ENCODE measurements around the gene ERG. TPM values are rescaled to one million over a fixed set of nuclear protein-coding genes. Genes with fewer than 3 reads are reported as not detected.
A peak's percentile ranks its signal among the peaks of the same experiment; 100 is the strongest.

Gene ERG
- total RNA-seq, 1 experiment from 2014 or later, result 4.5 TPM

GRCh38 chr21:38355992-38356781 lies 142.1 kb downstream of the ERG start:
- H3K27me3 Mint-ChIP-seq (ENCODE audit: low read depth), result peaks cover 18% of the 10 kb centered on the region
- no peak overlapping the region for H3K4me3 Mint-ChIP-seq
- DNase-seq (ENCODE audit: low spot score), result peak; percentile 90
- no peak overlapping the region for H3K27ac Mint-ChIP-seq
- H3K9me3 Mint-ChIP-seq, result peaks cover 19% of the 10 kb centered on the region
- POLR2A ChIA-PET, result no interaction called here
- TF ChIP-seq CTCF (IDR thresholded peaks at IDR 0.05) (peak; percentile 86), ZNF263 (CRISPR knock-in tag; IDR thresholded peaks at IDR 0.05; ENCODE audit: low read depth) (peak; percentile 72; the same call in 1 of the 2 replicates), NR3C1 (CRISPR knock-in tag; conservative IDR thresholded peaks at IDR 0.05; ENCODE audit: low read depth) (no peak), AR (CRISPR knock-in tag; IDR thresholded peaks at IDR 0.05) (no peak), ZMAT4 (CRISPR knock-in tag; IDR thresholded peaks at IDR 0.05) (no peak), FOXJ3 (CRISPR knock-in tag; IDR thresholded peaks at IDR 0.05; ENCODE audit: borderline replicate concordance) (no peak), GRHL2 (CRISPR knock-in tag; IDR thresholded peaks at IDR 0.05; ENCODE audit: insufficient replicate concordance, severe bottlenecking) (no peak), ETV6 (CRISPR knock-in tag; IDR thresholded peaks at IDR 0.05) (0 out of 2 replicates have a peak, but pooled peaks have one; percentile 6), NR1H2 (CRISPR knock-in tag; IDR thresholded peaks at IDR 0.05) (no peak), NFE2L1 (CRISPR knock-in tag; IDR thresholded peaks at IDR 0.05) (peak; percentile 45; the same call in 1 of the 2 replicates)
- CTCF ChIA-PET, result interaction anchor here (0.6 to 4.1 kb wide), 17 partner anchors 15 to 673 kb away, joined by 3 to 55 read pairs (median 3); no protein-coding TSS in a partner anchor
- peak; percentile 78 for ATAC-seq
- no peaks in the 10 kb centered on the region for H3K36me3 Mint-ChIP-seq
- peaks cover 23% of the 10 kb centered on the region for H3K4me1 Mint-ChIP-seq

GRCh38 chr21:38355353-38355752 lies 142.9 kb downstream of the ERG start:
- Mint-ChIP-seq H3K4me3 (no peak overlapping the region), H3K27ac (no peak overlapping the region), H3K4me1 (peaks cover 30% of the 10 kb centered on the region), H3K27me3 (ENCODE audit: low read depth) (peaks cover 25% of the 10 kb centered on the region), H3K9me3 (peaks cover 19% of the 10 kb centered on the region), H3K36me3 (no peaks in the 10 kb centered on the region)
- no peak for ATAC-seq
- ChIA-PET POLR2A (no interaction called here), CTCF (interaction anchor here (1.0 to 4.1 kb wide), 9 partner anchors 84 to 597 kb away, joined by 3 to 55 read pairs (median 3); no protein-coding TSS in a partner anchor)
- no peak for DNase-seq (ENCODE audit: low spot score)
- no peak for TF ChIP-seq GABPB1 (CRISPR knock-in tag; IDR thresholded peaks at IDR 0.05)
- TF ChIP-seq RELA (CRISPR knock-in tag; IDR thresholded peaks at IDR 0.05; ENCODE audit: borderline replicate concordance), result no peak
- no peak for TF ChIP-seq ZNF532 (CRISPR knock-in tag; IDR thresholded peaks at IDR 0.05; ENCODE audit: borderline replicate concordance)
- no peak for TF ChIP-seq FOXP1 (CRISPR knock-in tag; IDR thresholded peaks at IDR 0.05; ENCODE audit: borderline replicate concordance)
- no peak for TF ChIP-seq AFF4 (CRISPR knock-in tag; IDR thresholded peaks at IDR 0.05; ENCODE audit: borderline replicate concordance)
- TF ChIP-seq ZNF512 (CRISPR knock-in tag; IDR thresholded peaks at IDR 0.05; ENCODE audit: borderline replicate concordance), result no peak
- TF ChIP-seq FOXJ3 (CRISPR knock-in tag; IDR thresholded peaks at IDR 0.05; ENCODE audit: borderline replicate concordance), result no peak
- TF ChIP-seq TCF7 (CRISPR knock-in tag; IDR thresholded peaks at IDR 0.05; ENCODE audit: low read depth), result no peak
- no peak for TF ChIP-seq ZNF423 (CRISPR knock-in tag; IDR thresholded peaks at IDR 0.05)

Data from WTC11 (cell line).